Measurements from ENCODE around the gene PRX.

DNA sequence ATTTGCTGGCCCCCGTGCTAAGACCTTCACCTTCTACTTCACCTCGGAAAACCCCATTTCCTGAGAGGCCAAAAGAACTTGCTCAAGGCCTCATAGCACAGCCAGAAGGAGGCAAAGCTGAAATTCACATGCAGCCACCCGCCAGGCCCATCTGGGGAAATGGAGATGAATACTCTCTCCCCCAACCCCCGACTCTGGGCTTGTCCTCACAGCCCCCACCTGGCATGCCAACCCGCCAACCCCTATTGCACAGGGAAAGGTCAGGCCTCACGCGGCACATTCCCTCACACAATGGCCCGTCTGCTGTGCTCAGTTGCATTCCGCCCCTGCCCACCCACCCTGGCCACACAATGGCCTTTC, 3.2 kb downstream of the PRX start:
- TF ChIP-seq POLR2AphosphoS5 (IDR thresholded peaks at IDR 0.05) (no peak), CTCF (IDR thresholded peaks at IDR 0.05; ENCODE audit: poor library complexity, severe bottlenecking) (no peak), EZH2 (IDR thresholded peaks at IDR 0.05; ENCODE audit: borderline replicate concordance, insufficient read depth, low read length, poor library complexity, severe bottlenecking) (no peak), REST (IDR thresholded peaks at IDR 0.05; ENCODE audit: borderline replicate concordance) (no peak), TAF1 (IDR thresholded peaks at IDR 0.05; ENCODE audit: low read depth) (no peak), SMC3 (conservative IDR thresholded peaks at IDR 0.05; ENCODE audit: poor library complexity) (no peak), MXI1 (conservative IDR thresholded peaks at IDR 0.05; ENCODE audit: poor library complexity, severe bottlenecking) (no peak), RAD21 (conservative IDR thresholded peaks at IDR 0.05) (no peak)

Data from neural cell (in vitro differentiated cells).